HG02840 (cell line): Measurements from ENCODE around the gene PCBP3.
"Not testable (repeated sequence)": the region's sequence is repeated elsewhere in the genome, so short reads cannot be mapped to it uniquely, and the experiment has no call there.

Experiments
- ATAC-seq: cut with Tn5 transposase; IDR thresholded peaks from one replicate; pipeline ENCODE4 v1.9.1; 2021; ENCODE audit warnings: mild to moderate bottlenecking, moderate library complexity, moderate number of reproducible peaks; ENCODE audit not compliant: unreplicated experiment, low FRiP score

Gene PCBP3

DNA sequence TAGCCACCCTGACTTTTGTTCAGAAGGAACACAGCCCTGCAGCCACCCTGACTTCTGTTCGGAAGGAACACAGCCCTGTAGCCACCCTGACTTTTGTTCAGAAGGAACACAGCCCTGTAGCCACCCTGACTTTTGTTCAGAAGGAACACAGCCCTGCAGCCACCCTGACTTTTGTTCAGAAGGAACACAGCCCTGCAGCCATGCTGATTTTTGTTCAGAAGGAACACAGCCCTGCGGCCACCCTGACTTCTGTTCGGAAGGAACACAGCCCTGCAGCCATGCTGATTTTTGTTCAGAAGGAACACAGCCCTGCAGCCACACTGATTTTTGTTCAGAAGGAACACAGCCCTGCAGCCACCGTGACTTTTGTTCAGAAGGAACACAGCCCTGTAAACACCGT is 208.9 kb downstream of the PCBP3 start:
- not testable (repeated sequence) for ATAC-seq

DNA sequence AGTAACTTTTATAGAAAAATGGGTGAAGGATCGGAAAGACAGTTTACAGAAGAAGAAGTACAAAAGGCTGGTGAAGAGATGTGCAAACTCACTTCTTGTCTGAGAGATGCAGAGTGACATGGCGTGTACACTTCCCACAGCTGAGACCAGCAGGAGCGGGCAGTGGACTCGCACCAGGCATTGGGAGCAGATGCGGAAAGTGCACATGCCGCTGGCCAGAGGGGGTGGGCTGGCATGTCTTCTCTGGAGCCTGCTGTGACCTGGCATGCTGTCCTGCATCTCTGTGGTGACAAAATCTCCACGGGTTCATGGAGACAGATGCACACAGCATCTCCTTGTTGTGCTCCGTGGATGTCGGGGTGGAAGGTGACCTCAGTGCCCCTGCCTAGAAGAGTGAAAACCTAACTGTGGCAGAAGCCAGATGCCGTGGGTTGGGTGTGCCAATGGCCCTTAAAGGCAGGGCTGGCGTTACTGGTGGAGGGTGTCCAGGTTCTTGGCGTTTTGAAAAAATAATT is 209.4 kb downstream of the PCBP3 start:
- no peak for ATAC-seq

DNA sequence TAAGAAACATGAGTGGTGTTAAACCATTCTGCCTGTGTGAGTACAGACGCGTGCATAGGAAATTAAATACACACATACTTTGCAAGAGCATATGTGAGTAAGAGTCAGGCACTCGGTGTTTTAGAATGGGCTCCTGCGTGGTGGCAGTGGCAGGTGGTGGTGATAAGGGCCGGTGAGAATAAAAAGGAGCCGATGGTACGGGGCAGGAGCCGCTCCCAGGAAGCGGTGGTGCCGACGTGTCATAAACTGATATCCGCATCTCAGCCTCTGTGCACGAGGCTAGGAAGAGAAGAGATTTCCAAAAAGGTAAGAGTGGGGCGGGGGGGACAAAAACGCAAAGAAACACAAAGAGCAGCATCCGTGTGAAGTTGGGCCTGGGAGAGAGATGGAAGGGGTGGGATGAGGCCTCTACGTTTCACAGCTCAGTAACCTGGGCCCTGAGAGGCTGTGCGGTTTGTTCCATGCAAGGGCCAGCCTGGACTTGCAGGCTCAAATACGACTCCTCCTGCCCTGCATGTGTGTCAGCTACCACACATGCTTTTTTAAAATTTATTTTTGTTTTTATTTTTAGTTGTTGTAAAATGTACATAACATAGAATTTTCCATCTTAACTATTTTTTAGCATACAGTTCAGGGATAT is 210.3 kb downstream of the PCBP3 start:
- no peak for ATAC-seq

DNA sequence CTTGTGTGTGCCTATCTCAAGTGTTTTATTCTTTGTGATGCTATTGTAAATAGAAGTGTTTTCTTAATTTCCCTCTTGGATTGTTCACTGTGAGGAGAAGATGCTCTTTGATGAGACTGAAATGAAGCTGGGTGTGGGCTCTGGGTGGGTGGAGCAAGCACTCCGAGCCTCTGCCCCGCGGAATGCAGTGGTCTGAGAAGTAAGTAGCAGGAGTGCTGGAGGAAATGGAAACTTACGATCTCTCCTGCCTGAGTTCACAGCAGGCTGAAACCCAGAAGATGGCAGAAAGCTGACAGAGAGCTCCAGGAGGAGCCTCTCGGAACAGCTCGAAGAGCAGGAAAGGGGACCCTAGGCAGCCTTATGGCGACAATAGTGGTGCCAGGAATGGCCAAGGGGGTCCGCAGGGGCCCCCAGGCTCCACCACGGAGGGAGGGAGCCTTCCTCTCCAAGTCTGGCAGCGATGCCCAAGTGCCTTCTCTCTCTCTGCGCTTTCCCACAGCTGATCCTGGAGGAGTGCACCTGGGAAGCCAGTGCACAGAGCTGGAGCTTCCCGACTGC is 211.2 kb downstream of the PCBP3 start:
- ATAC-seq, result no peak

DNA sequence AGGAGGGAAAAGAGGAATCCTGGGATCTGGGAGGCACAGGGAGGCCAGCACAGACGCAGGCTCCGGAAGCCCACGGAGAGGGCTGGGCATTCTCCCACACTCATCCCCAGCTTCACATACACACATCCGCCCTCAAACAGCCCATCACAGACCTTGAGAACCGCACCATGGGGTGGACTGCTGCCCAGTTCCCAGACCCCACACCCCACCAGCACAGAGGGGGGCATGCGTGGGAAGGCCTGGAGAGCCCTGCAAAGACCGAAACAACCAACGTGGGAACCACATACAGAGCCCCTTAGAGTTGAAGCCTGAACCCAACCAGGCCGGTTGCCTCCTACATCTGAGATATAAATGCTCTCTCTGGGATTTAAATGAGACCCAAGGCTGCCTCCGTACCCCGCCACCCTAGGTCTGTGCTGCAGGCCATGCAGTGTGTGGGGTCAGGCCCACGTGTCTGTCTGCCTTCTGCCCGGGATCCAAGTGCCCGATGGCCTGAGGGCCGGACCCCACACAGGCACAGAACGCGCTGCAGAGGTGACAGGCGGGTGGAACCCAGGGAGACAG is 211.8 kb downstream of the PCBP3 start:
- ATAC-seq, result no peak

DNA sequence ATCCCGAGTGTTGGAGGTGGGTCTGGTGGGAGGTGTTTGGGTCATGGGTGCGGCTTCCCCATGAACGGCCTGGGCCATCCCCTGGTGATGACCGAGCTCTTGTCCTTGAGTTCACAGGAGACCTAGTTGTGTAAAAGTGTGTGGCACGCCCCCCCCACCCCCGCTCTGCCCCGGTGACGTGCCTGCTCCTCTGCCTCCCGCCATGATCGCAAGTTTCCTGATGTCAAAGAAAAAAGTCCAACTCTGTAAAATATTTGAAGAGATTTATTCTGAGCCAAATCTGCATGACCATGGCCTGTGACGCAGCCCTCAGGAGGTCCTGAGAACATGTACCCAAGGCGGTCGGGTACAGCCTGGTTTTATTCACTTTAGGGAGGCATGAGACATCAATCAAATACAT is 212.9 kb downstream of the PCBP3 start:
- ATAC-seq, result no peak

DNA sequence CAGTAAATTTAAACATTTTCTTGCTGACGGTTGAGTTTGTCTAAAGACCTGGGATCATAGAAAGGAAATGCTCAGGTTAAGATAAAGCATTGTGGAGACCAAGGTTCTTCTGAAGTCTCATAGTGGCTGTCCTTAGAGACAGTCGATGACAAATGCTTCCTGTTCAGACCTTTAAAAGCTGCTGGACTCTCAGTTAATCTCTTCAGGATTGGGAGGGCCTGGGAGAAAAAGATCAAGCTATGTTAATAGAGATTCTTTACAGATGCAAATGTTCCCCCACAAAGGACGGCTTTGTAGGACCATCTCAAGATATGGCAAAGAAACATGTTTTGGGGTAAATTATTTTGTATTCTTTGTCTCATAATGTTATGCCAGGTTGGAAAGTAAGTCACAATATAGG is 213.4 kb downstream of the PCBP3 start:
- ATAC-seq, result no peak

DNA sequence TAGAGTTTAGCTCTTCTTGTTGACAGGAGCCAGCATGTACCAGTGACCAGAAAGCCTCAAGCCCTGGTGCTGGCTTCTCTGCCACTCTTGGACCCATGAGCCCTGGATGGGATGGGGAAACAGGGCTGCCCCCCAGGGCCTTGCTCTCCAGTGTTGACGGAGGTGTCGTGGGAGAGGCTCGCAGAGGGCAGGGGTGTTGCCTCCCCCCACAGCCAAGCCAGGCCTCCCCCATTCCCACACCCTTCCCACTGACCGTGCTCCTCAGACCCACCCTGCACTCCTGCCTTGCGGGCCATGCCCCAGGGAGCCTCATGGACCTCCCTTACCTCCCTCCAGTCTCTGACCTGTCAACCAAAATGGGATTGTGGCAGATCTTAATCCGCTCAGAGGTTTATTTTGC is 214.2 kb downstream of the PCBP3 start:
- ATAC-seq, result no peak

DNA sequence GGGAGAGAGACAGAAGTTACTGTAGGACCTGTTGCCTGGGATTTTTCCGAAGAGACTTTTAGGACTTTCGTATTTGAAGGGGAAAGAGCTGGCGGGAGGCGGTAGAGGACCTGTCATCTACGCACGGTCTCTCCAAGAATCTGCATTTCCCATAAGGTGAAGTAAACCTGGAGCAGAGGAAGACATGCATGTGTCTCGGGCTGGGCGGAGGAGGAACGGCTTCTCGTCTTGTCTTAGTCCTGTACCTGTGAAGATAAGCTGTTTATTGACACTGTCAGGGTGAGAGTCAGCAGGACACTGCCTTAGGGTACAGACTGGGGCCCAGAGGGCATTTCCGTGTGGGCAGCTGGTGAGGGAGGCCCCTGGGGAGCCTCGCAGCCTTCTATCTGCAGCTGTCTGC is 214.7 kb downstream of the PCBP3 start:
- no peak for ATAC-seq

DNA sequence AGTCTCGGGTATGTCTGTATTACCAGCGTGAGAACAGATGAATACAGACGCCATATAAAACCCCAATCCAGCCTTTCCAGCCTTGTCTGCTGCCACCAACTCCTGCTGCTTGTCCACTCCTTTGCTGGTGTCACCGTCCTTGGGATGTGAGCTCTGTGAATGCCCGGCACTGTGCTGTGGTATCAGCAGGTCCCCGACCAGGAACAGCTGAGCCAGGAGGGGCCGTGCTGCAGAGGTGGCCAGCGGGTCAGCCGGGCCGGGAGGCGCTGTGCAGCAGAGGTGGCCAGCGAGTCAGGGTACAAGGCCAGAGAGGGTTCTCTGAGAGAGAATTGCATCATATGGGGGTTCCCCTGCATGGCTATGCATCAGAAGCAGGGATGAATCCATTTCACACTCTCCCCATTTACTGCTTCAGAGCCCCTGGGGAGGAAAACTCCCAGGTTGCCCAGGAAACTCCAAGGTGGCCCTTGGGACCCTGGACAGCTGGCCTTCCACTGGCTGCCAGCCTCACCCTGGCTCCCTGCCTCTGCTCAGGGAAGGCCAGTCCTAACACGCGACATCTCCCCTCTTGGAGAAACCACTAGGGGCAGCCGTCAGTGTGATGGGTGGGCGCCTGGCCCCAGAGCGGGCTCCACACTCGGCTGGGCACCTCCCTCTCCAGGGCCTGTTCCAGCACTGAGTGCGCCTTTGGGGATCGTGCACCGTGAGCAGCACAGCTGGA is 215.7 kb downstream of the PCBP3 start:
- no peak for ATAC-seq

DNA sequence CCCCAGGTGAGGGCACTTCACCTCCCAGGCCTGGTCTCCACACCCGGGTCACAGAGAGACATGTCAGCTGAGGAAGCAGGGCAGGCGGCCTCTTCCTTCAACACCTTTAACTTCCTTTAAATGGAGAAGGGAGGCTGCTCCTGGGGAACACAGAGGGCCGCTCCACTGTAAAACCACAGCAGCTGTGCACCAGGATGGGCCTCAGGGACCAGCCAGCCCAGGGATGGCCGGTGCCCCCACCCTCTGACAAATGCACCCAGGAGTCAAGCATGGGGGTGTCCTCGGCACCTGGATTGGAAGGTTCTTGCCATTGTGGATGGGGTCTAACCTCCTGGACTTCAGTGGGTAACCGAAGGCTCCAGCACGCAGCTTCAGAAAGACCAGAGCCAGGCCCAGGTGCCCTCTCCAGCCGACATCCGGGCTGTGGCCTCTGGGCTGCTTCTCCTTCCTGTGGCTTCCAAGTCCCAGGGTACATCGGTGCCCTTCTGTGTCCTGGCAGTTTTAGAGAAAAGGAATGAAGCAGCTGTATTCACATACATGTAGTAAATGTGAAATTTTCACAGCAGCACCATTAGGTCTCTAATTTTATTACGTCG is 216.3 kb downstream of the PCBP3 start:
- ATAC-seq, result no peak

DNA sequence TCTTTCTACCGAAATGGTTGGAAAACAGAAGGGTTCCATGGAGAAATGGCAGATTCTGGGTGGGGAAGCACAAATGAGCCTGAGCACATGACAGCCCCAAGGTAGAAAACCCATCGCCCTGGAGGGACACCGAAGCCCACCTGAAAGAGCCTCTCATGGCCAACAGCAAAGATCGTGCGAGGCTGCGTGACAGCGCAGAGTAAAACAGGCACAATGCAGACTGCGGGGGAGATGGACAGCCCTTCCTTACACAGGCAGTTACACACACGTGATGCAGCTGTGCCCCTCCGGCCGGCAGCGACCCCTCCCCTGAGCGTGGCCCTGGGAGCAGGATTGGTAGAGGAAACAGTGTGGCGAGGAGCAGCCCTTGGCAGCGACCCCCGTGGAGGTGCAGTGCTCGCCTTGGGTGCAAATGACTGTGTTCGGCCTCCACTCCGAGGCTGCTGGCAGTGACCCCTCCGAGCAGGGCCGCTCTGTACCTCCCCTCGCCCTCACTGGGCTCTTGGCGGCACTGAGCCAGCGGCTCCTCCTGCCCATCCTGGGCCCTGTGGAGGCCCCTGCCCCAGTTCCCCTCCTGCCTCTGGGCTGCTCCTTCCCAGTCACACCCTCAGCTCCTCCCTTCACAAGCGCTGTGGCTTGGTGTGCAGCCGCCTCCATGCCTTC is 217.1 kb downstream of the PCBP3 start:
- ATAC-seq, result no peak

DNA sequence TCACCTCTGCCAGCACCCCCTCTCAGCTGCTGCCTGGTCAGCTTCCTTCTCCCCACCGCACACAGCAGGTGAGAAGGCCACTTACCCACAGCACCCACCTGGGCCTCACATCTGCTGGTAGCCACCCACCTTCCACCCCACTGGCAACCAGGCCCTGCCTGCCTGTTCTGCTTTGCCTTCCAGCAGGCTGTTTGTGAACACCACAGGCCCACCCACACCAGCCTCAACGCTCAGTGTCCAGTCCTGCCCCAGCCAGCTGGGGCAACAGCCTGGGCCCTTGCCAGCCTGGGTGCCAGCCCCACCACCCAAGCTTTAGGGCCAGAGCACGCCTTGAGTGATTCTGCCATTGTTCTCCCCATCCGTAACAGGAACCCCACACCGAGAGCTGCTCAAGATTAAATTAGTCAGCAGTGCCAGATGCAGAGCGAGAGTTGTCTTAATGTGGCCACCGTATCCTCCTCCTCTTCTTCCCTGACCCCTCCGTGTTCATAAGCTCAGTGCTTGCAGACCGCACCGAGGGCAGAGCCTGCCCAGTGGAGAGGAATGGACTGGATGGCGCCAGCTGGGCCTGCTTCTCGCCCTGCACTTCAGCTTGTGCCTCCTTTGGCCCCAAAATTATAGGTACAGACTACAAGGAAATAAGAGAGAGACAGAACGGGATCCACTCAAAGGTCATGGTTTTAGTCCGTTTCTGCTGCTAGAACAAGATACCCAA is 217.8 kb downstream of the PCBP3 start:
- ATAC-seq, result no peak

DNA sequence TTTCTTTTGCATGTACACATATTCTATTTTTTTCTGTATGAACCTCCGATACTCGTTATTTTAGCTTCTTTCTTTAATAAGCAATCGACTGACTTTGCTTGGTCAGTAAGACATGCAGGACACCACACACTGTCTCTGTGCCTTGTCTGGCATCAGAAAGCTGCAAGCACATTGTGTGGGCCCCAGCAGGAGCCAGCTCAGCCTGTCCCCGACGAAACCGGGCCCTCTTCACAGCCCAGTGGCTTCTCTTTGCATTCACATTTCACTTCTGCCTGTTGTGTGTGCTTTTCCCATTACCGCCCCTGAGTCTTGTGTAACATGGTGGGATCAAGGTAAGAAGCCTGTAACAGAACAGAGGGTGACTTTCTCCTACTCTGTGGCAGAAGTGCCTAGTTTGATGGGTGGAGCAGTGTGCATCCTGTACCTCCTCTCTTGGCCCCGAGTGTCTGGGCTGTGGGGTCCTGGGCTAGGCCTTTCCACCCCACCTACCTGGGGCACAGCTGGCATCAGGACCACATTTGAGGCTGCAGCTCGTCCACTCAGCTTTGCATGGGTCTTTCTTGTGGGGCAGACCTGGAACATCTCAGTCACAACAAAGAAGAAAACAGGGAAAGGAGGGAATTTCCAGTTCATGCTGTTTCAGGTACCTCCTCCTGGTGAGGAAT is 219.2 kb downstream of the PCBP3 start:
- no peak for ATAC-seq

DNA sequence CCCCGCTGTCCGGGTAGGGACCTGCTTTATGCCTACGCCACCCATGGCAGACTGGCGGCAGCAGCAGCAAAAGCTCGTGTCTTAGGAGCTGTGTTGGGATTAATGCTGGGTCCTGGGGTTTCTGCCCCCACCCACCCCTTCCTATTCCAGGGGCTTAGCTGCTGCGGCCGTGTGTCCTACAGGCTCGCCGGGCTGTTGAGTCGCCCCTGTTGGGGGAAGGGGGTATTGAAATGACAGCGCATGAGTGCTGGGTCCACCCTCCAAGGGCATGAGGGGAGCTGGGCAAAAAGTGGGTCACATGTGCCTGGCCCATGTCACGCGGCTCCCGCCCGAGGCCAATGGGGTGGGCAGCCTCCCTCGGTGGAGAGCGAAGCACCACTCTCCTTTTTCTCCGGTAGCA is 219.7 kb downstream of the PCBP3 start:
- no peak for ATAC-seq

DNA sequence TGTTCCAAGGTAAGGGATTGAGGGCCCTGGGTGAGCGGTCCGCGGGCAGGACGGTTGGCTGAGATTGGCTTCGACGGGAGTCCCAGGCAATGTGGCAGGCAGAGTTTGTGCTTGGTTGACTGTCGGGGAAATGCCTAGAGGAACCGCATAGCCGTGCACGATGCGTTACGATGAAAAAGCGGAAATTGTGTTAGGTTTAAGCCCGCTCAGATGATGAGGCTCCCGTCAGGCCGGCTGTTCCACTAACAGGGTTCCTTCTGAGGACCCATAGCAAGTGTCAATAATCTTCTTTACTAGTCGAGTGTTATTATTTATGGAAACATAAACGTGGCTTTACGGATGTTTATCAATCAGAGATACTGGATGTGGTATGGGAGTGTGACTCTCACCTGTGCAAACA is 220.2 kb downstream of the PCBP3 start:
- no peak for ATAC-seq

DNA sequence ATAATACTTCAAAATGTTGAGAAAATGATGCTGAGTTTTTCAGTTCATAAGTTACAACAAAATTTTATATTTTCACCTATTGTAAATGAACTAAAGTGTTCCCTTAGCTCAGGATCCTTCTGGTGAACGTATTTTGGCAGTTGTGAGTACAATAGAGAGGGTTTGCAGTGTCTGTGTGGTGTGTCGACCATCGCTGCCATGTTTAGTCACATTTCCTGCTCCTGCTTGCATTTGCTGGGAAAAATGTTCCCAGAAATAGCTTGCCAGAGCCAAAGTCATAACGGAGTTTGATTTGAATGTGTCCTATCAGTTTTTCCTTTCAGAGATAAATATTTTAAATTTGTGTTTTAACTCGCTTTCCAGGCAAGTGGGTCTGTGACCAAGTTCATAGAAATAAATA is 220.9 kb downstream of the PCBP3 start:
- no peak for ATAC-seq

DNA sequence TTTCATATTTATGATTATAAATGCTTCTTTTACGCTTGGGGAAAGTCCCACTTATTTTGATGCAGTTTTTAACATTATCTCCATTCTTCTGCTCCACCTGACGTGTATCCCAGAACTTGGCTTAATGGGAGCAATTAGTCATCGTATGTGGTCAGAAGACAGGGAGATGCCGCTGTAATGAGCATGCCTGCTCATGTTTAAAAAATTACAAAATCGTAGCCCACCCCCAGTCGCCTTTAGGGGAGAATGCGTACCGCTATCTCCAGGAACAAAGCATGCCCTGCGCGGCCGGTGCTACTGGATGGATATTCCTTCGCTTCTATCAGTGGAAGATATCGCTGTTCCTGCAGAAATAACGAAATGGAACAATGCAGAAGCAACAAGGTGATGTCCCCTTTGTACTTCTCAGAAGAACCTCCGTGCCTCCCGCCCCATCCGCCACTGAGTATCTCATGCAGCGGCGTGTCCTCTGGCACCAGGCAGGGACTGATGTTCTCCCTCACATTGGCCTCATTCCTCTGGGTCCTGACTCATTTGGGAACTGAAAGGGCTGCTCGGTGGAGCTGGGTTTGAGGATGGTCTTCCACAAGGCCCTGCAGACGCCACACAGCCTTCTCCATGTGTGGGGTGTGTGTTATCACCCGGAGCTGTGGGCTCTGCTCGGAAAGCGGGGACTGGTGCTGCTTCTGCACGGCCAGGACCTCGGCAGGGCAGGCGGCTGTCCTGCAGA is 221.7 kb downstream of the PCBP3 start:
- no peak for ATAC-seq

DNA sequence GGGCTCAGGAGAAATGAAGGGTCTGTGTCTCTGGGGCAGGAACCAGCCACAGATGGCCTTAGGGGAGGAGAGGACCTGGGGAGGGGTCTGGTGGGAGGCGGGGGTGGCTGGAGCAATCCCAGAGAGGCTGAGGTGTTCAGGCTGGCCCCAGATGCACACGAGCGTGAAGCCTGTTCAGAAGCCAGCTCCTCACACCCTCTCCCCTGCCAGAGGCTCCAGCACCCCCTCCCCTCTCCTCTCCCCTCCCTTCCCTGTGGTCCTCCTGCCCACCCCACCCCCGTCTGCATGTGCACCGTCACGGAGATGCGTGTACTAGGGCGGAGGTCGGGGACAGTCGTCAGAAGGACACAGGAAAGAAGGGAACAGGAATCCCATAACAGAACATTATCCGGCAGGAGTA is 223.0 kb downstream of the PCBP3 start:
- no peak for ATAC-seq
